C4-2B (cell line): ENCODE measurements around the gene PBRM1.

Experiments used
- ZFX ChIP-seq: fragments of 450-650 bp; IDR thresholded peaks from 2 replicates; pipeline ENCODE4 v1.6.1; 2017
- TF ChIP-seq, protein P1 (sequence below): fragments of 450-650 bp; conservative IDR thresholded peaks from 2 replicates; pipeline ENCODE4 v1.5.1; 2017; ENCODE audit warnings: mild to moderate bottlenecking

DNA sequence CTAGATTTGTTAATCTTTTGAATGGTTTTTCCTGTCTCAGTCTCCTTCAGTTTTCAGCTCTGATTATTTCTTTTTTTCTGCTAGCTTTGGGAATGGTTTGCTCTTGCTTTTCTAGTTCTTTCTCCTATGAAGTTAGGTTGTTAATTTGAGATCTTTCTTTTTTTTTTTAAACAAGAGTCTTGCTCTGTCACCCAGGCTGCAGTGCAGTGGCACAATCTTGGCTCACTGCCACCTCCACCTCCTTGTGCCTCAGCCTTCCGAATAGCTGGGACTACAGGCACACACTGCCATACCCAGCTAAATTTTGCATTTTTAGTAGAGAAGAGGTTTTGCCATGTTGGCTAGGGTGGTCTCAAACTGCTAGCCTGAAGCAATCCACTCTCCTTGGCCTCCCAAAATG is 92.6 kb downstream of the PBRM1 start:
- TF ChIP-seq, protein P1, sequence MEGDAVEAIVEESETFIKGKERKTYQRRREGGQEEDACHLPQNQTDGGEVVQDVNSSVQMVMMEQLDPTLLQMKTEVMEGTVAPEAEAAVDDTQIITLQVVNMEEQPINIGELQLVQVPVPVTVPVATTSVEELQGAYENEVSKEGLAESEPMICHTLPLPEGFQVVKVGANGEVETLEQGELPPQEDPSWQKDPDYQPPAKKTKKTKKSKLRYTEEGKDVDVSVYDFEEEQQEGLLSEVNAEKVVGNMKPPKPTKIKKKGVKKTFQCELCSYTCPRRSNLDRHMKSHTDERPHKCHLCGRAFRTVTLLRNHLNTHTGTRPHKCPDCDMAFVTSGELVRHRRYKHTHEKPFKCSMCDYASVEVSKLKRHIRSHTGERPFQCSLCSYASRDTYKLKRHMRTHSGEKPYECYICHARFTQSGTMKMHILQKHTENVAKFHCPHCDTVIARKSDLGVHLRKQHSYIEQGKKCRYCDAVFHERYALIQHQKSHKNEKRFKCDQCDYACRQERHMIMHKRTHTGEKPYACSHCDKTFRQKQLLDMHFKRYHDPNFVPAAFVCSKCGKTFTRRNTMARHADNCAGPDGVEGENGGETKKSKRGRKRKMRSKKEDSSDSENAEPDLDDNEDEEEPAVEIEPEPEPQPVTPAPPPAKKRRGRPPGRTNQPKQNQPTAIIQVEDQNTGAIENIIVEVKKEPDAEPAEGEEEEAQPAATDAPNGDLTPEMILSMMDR: no peak
- no peak for TF ChIP-seq ZFX
